H1 (cell line): Measurements from ENCODE around the gene PEX12. TPM values are rescaled to one million over a fixed set of nuclear protein-coding genes. Genes with fewer than 3 reads are reported as not detected.

Source experiments
- RFX5 ChIP-seq: IDR thresholded peaks from 2 replicates; pipeline ENCODE4 v1.6.1; 2011; ENCODE audit warnings: low read depth, low read length, improper control_type of control experiment, borderline replicate concordance
- polyA plus RNA-seq, 7 experiments: library from polyadenylated mRNA; depleted of rRNA in 3 of 7; stranded (reverse) in 5 of 7; unstranded in 2 of 7; fragments of >200 nt in 5 of 7; fragments of 200-250 nt in 2 of 7; gene quantifications; 1 replicate in 5 of 7; 2 replicates in 1 of 7; 4 replicates in 1 of 7; pipeline versions ENCODE4 v1.2.1 to v1.2.3, GENCODE V29; 2011 to 2013; ENCODE audit warnings: missing spikeins in 2 of 7, mixed read lengths in 2 of 7
- total RNA-seq: library from RNA; stranded (reverse); fragmentation: NEBNext Ultra II Directional; extraction: Animal tissue kit (Norgen Biotek cat#: 25700); gene quantifications from 2 replicates; pipeline ENCODE4 v1.2.1, GENCODE V29; 2021

PEX12 gene
- total and polyA plus RNA-seq, 2 of the 8 experiments (the other 6 are each of a cell fraction or from before 2014, with no cell fraction given): 3.0 to 5.9 TPM

DNA sequence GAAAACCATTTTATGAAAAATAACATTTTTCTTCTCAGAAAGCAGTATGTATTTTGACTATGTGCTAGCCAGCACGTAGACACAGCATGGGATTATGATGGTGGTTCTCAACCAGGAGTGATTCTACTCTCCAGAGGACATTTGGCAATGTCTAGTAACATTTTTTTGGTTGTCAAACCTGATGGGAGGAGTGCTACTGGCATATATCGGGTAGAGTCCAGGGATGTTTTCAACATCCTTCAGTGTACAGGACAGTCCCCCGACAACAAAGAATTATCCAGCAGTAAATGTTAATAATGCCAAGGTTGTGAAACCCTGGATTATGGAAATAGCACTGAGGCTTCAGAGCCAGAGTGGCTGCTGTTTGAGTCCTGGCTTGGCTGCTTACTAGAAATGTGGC lies 36.4 kb upstream of the PEX12 start (continued):
- no peak for TF ChIP-seq RFX5
